ENCODE data around the gene ALKBH7.

ALKBH7 gene

DNA sequence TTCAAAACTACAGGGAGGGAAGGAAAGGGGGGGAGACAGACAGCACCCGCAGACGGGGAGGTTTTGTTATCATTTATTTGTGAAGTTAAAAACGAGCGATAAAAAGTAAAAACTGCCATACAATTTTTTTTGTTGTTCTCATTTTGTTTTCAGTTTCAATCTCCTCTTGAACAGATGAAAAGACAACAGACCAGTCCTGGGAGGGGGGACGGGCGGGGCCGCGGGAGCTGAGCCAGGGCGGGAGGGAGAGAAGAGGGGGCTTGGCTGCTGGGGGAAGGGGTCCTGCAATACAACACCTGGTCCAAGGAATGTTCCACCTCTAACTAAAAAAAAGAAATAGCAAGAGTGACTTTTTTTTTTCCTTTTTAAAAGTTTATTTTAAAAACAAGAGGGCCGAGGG is 40.7 kb downstream of the ALKBH7 start:
- DNase-seq (ENCODE audit: low read depth), result no peak
- TF ChIP-seq, protein P1, sequence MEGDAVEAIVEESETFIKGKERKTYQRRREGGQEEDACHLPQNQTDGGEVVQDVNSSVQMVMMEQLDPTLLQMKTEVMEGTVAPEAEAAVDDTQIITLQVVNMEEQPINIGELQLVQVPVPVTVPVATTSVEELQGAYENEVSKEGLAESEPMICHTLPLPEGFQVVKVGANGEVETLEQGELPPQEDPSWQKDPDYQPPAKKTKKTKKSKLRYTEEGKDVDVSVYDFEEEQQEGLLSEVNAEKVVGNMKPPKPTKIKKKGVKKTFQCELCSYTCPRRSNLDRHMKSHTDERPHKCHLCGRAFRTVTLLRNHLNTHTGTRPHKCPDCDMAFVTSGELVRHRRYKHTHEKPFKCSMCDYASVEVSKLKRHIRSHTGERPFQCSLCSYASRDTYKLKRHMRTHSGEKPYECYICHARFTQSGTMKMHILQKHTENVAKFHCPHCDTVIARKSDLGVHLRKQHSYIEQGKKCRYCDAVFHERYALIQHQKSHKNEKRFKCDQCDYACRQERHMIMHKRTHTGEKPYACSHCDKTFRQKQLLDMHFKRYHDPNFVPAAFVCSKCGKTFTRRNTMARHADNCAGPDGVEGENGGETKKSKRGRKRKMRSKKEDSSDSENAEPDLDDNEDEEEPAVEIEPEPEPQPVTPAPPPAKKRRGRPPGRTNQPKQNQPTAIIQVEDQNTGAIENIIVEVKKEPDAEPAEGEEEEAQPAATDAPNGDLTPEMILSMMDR (IDR thresholded peaks at IDR 0.05; ENCODE audit: control insufficient read depth, extremely low read depth, insufficient read depth), result no peak
- H3K4me3 ChIP-seq (ENCODE audit: low read depth, low read length), result no peak overlapping the region

DNA sequence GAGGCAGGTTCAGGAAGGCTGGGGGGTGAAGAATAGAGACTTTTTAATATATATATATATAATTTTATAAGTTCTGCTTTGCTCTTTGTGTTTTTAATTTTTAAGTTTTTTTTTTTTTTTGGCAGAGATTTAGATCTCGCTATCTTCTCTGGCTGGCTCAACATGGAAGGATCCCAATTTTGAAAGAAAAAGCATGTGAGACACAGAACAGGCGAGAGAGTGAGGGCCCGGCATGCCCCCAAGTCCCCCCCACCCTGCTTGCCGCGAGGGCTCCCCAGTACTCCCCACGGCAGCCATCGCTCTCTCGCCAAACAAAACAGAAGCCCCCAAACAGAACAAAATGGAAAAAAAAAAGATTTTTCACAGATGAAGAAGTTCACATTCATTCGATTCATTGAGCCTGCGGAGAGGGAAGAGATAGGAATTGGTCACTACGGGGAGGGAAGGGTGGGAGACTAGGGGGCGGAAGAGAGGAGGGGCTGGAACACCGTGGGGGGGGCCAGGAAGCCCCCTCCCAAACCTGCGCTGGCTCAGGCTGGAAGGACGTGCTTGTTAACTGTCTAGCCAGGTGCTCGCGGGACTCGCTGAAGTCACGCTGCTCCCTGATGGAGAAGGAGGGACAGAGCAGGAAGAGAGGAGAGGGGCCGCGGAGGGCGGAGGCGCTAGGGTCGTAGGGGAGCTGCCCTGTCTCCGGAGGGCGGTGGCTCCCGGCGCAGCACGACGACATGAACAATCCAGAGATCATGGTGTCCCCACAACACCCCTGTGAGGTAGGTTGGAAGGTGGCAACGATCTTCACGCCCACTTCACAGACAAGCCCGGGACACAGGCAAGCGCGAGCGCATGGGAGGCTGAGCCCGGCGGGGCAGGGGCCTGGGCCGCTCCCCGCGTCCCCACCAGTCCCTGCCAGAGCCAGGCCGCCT is 41.4 kb downstream of the ALKBH7 start:
- TF ChIP-seq, protein P1 (IDR thresholded peaks at IDR 0.05; ENCODE audit: control insufficient read depth, extremely low read depth, insufficient read depth), result no peak
- DNase-seq (ENCODE audit: low read depth), result no peak
- H3K4me3 ChIP-seq (ENCODE audit: low read depth, low read length), result no peak overlapping the region

DNA sequence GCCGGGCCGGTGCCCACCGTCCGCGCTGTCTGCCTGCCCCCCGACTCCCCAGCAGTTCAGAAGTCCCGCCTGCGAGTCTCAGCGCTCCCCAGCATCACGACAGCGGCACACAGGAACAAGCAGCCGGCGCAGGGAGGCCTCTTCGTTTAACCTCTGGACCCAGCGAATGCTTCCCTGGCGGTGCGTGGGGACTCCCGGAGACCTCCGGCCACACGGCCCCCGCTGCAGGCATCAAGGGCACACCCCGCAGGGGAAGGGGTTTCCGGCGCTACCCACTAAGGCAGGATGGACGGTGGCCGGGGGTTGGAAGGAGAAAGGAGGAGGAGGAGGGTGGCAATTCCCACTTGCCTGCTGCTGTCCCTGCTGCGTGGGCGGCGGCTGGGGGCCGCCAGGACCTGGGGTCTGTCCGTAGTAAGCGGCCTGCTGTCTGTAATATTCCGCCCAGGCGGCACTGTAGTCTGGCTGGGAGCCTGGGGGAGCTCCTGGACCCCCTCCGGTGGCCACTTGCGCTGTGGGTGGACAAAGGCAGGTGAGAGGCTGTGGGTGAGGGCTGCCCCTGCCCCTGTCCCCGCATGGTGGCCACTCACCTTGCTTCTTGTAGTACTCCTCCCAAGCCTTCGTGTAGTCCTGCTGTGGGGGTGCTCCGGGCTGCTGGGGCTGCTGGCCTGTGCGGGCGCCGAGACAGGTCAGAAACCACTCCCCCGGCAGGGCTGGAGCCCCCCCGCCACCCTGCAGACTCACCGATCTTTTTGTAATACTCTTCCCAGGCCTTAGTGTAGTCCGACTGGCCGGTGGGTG is 42.4 kb downstream of the ALKBH7 start:
- H3K4me3 ChIP-seq (ENCODE audit: low read depth, low read length), result no peak overlapping the region
- DNase-seq (ENCODE audit: low read depth), result no peak
- TF ChIP-seq, protein P1 (IDR thresholded peaks at IDR 0.05; ENCODE audit: control insufficient read depth, extremely low read depth, insufficient read depth), result no peak

DNA sequence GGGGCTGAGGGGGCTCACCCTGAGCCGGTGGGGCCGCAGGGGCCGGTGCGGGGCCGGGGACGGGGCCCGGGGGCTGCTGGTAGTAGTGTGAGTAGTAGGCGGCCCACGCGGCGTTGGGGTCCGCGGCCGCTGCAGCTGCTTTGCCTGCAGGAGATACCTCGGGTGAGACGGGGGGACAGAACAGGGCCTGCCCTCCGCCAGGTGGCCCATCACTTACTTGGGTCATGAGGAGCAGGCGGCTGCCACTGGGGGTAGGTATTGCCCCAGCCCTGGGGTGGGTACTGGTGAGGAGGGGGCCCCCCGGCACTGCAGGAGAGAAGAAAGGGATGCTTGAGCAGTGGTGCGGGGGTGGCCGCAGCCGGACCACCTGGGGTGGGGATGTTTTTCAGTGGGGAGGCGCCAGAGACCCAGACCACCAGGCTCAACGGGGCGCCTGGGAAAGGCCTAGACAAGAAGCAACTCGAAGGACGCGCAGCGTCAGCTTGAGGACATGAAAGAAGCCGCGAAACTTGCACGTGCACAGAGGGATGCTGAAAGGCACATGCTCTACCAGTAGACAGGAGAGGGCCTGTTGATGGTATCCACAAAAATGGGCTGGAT is 43.1 kb downstream of the ALKBH7 start:
- DNase-seq (ENCODE audit: low read depth), result no peak
- TF ChIP-seq, protein P1 (IDR thresholded peaks at IDR 0.05; ENCODE audit: control insufficient read depth, extremely low read depth, insufficient read depth), result no peak
- H3K4me3 ChIP-seq (ENCODE audit: low read depth, low read length), result no peak overlapping the region

DNA sequence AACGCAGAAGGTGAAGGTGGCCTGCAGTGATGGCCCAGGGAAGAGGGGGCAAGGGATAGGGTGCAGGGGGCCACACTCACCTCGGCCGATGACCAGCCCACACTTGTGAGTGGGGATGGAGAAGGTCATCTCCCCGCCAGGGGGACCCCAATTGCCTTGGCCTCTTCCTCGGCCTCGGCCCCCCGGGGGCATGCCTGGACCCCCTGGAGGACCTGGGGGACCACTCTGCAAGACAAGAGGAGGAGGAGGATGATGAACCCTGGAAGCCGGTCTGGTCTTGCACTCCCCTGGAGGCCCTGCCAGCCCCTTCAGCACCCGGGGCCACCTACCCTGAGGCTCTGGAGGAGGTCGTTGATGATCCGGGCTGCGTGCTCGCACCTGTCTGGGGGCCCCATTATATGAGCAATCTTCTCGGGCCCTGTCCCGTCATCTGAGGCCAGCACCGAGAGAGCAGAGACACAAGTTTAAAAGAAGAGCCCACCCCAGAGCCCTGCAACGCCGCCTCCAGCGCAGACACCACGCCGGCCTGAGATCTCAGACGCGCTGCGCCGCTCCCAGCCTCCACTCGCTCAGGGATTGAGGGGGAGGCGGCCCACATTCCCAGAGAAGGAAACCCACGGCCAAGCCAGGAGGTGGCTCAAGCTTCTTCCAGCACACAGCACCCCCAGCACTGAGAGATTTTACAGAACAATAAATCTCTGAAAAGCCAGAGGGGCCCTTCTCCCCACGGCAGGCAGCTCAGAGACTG is 44.2 kb downstream of the ALKBH7 start:
- TF ChIP-seq, protein P1 (IDR thresholded peaks at IDR 0.05; ENCODE audit: control insufficient read depth, extremely low read depth, insufficient read depth), result no peak
- no peak for DNase-seq (ENCODE audit: low read depth)
- H3K4me3 ChIP-seq (ENCODE audit: low read depth, low read length), result no peak overlapping the region
